NT2/D1 (cell line): ENCODE measurements around the gene SLCO1A2.

Experiments used
- DNase-seq: peaks from one replicate; pipeline ENCODE4 v3.0.0-alpha.2; 2011; ENCODE audit warnings: low read depth, low spot score
- H3K27me3 ChIP-seq: 2 replicates; pipeline ENCODE4 v1.6.0; 2011; ENCODE audit warnings: mild to moderate bottlenecking; ENCODE audit not compliant: insufficient read length, insufficient read depth
- H3K36me3 ChIP-seq: 2 replicates; pipeline ENCODE4 v1.6.1; 2011; ENCODE audit warnings: mild to moderate bottlenecking, low read length, mixed read lengths; ENCODE audit not compliant: insufficient read depth, insufficient read length
- H3K4me1 ChIP-seq: 2 replicates; pipeline ENCODE4 v1.5.1; 2011; ENCODE audit not compliant: insufficient read depth, insufficient read length
- H3K4me3 ChIP-seq: 2 replicates; pipeline ENCODE4 v1.5.1; 2011; ENCODE audit warnings: low read depth; ENCODE audit not compliant: insufficient read length
- H3K9ac ChIP-seq: 2 replicates; pipeline ENCODE4 v1.6.0; 2011; ENCODE audit warnings: low read depth; ENCODE audit not compliant: insufficient read length
- H3K9me3 ChIP-seq: 2 replicates; pipeline ENCODE4 v1.5.1; 2011; ENCODE audit warnings: mild to moderate bottlenecking, low read length; ENCODE audit not compliant: insufficient read depth
- SUZ12 ChIP-seq: IDR thresholded peaks from 2 replicates; pipeline ENCODE4 v1.6.1; 2011; ENCODE audit not compliant: insufficient read length, insufficient read depth; ENCODE audit errors: extremely low read depth
- YY1 ChIP-seq: IDR thresholded peaks from 2 replicates; pipeline ENCODE4 v1.6.1; 2011; ENCODE audit not compliant: insufficient read length, insufficient read depth
- ZNF274 ChIP-seq: IDR thresholded peaks from 2 replicates; pipeline ENCODE4 v1.6.1; 2011; ENCODE audit warnings: mild to moderate bottlenecking, low read depth, low read length

The SLCO1A2 gene

DNA sequence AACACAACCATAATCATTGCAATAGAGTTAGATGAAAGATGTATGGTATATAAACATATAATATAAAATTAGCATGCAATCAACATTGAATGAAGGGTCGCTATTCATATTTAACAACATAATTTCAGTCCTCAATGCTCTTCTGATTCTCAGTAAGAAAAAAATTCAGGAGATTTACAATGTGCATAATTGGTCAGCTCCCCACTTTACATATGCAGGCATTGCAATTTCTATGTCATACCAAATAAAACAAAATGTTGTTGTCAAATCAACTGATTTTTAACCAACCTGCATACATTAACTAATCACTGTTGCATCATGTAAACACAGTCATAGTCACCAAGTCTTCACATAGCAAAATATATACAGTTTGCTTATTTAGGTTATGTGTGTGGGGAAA is 5.2 kb upstream of the SLCO1A2 start:
- Histone ChIP-seq H3K36me3 (no peaks in the 10 kb centered on the region), H3K9ac (no peak overlapping the region), H3K27me3 (no peaks in the 10 kb centered on the region), H3K4me1 (no peaks in the 10 kb centered on the region), H3K4me3 (no peak overlapping the region), H3K9me3 (0 out of 2 replicates have a peak, but pooled peaks cover 5% of the 10 kb centered on the region)
- TF ChIP-seq YY1 (no peak), ZNF274 (no peak), SUZ12 (no peak)
- DNase-seq, result no peak

- no peaks in the 10 kb centered on the region for H3K27me3 ChIP-seq
- TF ChIP-seq YY1 (no peak), ZNF274 (no peak), SUZ12 (no peak)
- no peak for DNase-seq
- H3K4me3 ChIP-seq, result no peak overlapping the region
- H3K36me3 ChIP-seq, result peaks cover 4% of the 10 kb centered on the region
- H3K9me3 ChIP-seq, result peaks cover 21% of the 10 kb centered on the region
- no peaks in the 10 kb centered on the region for H3K4me1 ChIP-seq
- H3K9ac ChIP-seq, result no peak overlapping the region
Observed at GRCh38 chr12:21337959-21338744, 3.4 kb upstream of the SLCO1A2 start.

DNA sequence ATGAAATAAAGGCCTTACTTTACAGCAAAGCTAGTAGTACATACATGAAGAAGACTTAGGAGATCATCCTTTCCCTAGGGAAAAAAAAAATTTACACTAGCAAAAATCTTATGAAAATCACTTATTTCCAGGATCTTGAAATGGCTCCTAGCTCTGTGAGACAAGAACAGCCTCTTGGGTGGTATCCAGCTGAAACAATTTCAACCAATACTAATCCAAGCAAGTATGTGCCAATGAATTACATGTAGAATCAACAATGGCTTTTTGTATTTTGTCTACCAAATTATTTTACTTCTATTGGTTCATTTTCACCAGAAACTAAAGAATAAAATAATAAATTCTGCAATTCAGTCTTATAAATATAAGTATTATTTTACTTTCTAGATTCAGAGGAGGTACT is 2.7 kb upstream of the SLCO1A2 start:
- no peak for TF ChIP-seq YY1
- TF ChIP-seq ZNF274, result no peak
- no peak for TF ChIP-seq SUZ12
- DNase-seq, result no peak
- H3K9me3 ChIP-seq, result peaks cover 28% of the 10 kb centered on the region

GRCh38 chr12:21336656-21337055 is 1.9 kb upstream of the SLCO1A2 start:
- H3K9ac ChIP-seq, result no peak overlapping the region
- no peaks in the 10 kb centered on the region for H3K4me1 ChIP-seq
- H3K4me3 ChIP-seq, result no peak overlapping the region
- no peaks in the 10 kb centered on the region for H3K27me3 ChIP-seq
- peaks cover 36% of the 10 kb centered on the region for H3K9me3 ChIP-seq
- no peak for TF ChIP-seq SUZ12
- no peak for TF ChIP-seq ZNF274
- no peak for TF ChIP-seq YY1
- DNase-seq, result no peak
- peaks cover 4% of the 10 kb centered on the region for H3K36me3 ChIP-seq

More for the DNA sequence above, 2.7 kb upstream of the SLCO1A2 start:
- Histone ChIP-seq H3K4me3 (no peak overlapping the region), H3K9ac (no peak overlapping the region), H3K36me3 (peaks cover 4% of the 10 kb centered on the region), H3K4me1 (no peaks in the 10 kb centered on the region), H3K27me3 (no peaks in the 10 kb centered on the region)

GRCh38 chr12:21330682-21331253 is 3.9 kb downstream of the SLCO1A2 start:
- peaks cover 94% of the 10 kb centered on the region for H3K9me3 ChIP-seq
- H3K36me3 ChIP-seq, result peaks cover 4% of the 10 kb centered on the region
- DNase-seq, result peak; percentile 67
- no peaks in the 10 kb centered on the region for H3K4me1 ChIP-seq
- H3K9ac ChIP-seq, result no peak overlapping the region
- no peaks in the 10 kb centered on the region for H3K27me3 ChIP-seq
- TF ChIP-seq SUZ12 (no peak), ZNF274 (no peak), YY1 (no peak)
- no peak overlapping the region for H3K4me3 ChIP-seq

DNA sequence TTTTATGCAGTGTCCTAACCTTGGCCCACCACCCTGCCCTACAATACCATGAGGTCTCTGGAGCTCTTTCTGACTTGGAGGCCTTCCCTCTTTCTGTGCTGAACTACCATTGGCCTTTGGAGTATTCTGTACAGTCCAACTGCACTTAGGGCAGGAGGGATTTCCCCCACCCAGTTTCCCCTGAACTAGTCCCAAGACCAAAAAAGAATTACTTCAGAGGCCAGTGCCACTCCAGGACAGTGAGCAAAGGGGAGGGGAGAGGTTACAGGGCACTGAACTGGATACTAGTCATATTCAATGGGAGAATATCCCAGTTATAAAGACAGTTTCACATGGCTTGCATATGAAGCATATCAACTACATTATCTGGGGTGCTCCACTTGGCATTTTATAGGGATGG is 6.1 kb downstream of the SLCO1A2 start:
- Histone ChIP-seq H3K4me1 (no peaks in the 10 kb centered on the region), H3K9ac (no peak overlapping the region), H3K4me3 (no peak overlapping the region), H3K27me3 (no peaks in the 10 kb centered on the region), H3K9me3 (peaks cover 87% of the 10 kb centered on the region), H3K36me3 (no peaks in the 10 kb centered on the region)
- TF ChIP-seq YY1 (no peak), ZNF274 (no peak), SUZ12 (no peak)
- DNase-seq, result no peak

DNA sequence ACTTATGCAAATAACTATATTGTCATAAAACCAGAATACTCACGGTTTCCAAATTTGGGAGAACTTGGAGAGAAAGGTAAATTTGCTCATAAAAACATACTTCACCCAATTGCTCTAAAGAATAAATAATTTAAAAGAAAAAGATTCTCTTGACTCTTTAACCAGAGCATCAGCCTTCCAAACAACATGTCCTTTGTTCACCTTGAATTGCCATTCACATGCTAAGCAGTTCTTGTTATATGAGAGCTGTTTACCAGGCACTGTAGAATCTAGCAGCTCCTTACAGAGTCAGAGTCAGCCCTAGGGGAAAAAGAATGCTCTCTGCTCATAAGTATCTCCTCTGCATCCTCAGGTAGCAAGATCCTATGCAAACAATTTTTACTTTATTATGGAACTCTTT is 10.2 kb downstream of the SLCO1A2 start:
- DNase-seq, result peak; percentile 97
- Histone ChIP-seq H3K4me1 (no peaks in the 10 kb centered on the region), H3K9ac (no peak overlapping the region), H3K9me3 (peaks cover 63% of the 10 kb centered on the region), H3K36me3 (no peaks in the 10 kb centered on the region), H3K27me3 (no peaks in the 10 kb centered on the region), H3K4me3 (no peak overlapping the region)
- TF ChIP-seq SUZ12 (no peak), YY1 (no peak), ZNF274 (no peak)
